Measurements from ENCODE around the gene TMEM201.

GRCh38 chr1:9606948-9607347 is 18.2 kb downstream of the TMEM201 start:
- TF ChIP-seq POLR2A (IDR thresholded peaks at IDR 0.05) (no peak), CTCF (IDR thresholded peaks at IDR 0.05) (no peak), EP300 (IDR thresholded peaks at IDR 0.05) (no peak)

Measured in ovary (tissue), 3 donors.